KOPT-K1 (cell line): ENCODE results near the gene CXXC5.
A peak's percentile ranks its signal among the peaks of the same experiment; 100 is the strongest.
"Not testable (repeated sequence)": the region's sequence is repeated elsewhere in the genome, so short reads cannot be mapped to it uniquely, and the experiment has no call there.

Experiments used
- H3K27ac ChIP-seq: fragments of 200-600 bp; sonication (generic); 2 replicates; pipeline ENCODE4 v1.5.1; 2016; ENCODE audit warnings: antibody characterized with exemption, mild to moderate bottlenecking, low read depth, low read length; ENCODE audit not compliant: poor library complexity, severe bottlenecking
- H3K36me3 ChIP-seq: fragments of 200-600 bp; sonication (generic); 2 replicates; pipeline ENCODE4 v1.5.1; 2017; ENCODE audit warnings: antibody characterized with exemption, mild to moderate bottlenecking, low read length, moderate library complexity; ENCODE audit not compliant: insufficient read depth
- H3K9me3 ChIP-seq: fragments of 200-600 bp; sonication (generic); 2 replicates; pipeline ENCODE4 v1.5.1; 2017; ENCODE audit warnings: antibody characterized with exemption, low read length, mild to moderate bottlenecking; ENCODE audit not compliant: insufficient read depth, poor library complexity, severe bottlenecking

CXXC5 gene

GRCh38 chr5:139709582-139710318 lies 61.6 kb downstream of the CXXC5 start:
- H3K9me3 ChIP-seq: peaks cover 6% of the 10 kb centered on the region
- no peak overlapping the region for H3K27ac ChIP-seq
- H3K36me3 ChIP-seq: no peaks in the 10 kb centered on the region

- Histone ChIP-seq H3K9me3 (peaks cover 6% of the 10 kb centered on the region), H3K36me3 (no peaks in the 10 kb centered on the region), H3K27ac (no peak overlapping the region)
These were observed 62.3 kb downstream of the CXXC5 start for GRCh38 chr5:139710319-139711066.

- H3K9me3 ChIP-seq: peaks cover 6% of the 10 kb centered on the region
- no peaks in the 10 kb centered on the region for H3K36me3 ChIP-seq
- H3K27ac ChIP-seq: peak overlapping the region; percentile 3
These were observed 63.1 kb downstream of the CXXC5 start for GRCh38 chr5:139711067-139711905.

- Histone ChIP-seq H3K36me3 (no peaks in the 10 kb centered on the region), H3K9me3 (peaks cover 6% of the 10 kb centered on the region), H3K27ac (peak overlapping the region; percentile 3)
These were observed 63.7 kb downstream of the CXXC5 start for GRCh38 chr5:139711906-139712224.

- no peak overlapping the region for H3K27ac ChIP-seq
- H3K36me3 ChIP-seq: no peaks in the 10 kb centered on the region
- peaks cover 6% of the 10 kb centered on the region for H3K9me3 ChIP-seq
These were observed 64.3 kb downstream of the CXXC5 start for GRCh38 chr5:139712412-139712811.

DNA sequence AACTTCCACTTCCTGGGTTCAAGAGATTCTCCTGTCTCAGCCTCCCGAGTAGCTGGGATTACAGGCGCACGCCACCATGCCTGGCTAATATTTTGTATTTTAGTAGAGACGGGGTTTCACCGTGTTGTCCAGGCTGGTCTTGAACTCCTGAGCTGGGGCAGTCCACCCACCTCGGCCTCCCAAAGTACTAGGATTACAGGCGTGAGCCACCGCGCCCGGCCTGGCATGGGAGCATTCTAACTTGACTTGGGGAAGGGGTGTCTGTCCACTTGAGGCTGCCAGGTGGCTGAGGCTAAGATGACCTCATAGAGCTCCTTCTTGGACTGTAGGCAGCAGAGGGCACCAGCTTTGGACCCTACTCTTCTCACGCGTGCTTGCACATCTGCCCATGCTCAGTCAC lies 65.7 kb downstream of the CXXC5 start:
- not testable (repeated sequence) for H3K36me3 ChIP-seq, H3K27ac ChIP-seq
- peaks cover 16% of the 10 kb centered on the region for H3K9me3 ChIP-seq

DNA sequence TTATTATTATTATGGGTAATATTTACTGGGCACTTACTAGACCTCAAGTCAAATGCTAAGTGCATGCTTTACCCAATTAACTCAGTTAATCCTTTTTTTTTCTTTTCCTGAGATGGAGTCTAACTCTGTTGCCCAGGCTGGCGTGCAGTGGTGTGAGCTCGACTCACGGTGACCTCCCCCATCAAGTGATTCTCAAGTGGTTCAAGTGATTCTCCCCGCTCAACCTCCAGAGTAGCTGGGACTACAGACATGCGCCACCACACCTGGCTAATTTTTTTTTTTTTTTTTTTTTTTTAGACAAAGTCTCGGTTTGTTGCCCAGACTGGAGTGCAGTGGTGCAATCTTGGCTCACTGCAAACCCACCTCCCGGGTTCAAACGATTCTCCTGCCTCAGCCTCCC lies 69.1 kb downstream of the CXXC5 start:
- H3K9me3 ChIP-seq: peaks cover 22% of the 10 kb centered on the region
- no peak overlapping the region for H3K27ac ChIP-seq
- no peaks in the 10 kb centered on the region for H3K36me3 ChIP-seq

- H3K9me3 ChIP-seq: peaks cover 22% of the 10 kb centered on the region
- not testable (repeated sequence) for H3K36me3 ChIP-seq
These were observed 70.3 kb downstream of the CXXC5 start for GRCh38 chr5:139718403-139718802.

GRCh38 chr5:139719970-139720369 lies 71.8 kb downstream of the CXXC5 start:
- H3K9me3 ChIP-seq: peaks cover 22% of the 10 kb centered on the region
- not testable (repeated sequence) for H3K27ac ChIP-seq, H3K36me3 ChIP-seq

More at GRCh38 chr5:139718403-139718802, 70.3 kb downstream of the CXXC5 start:
- not testable (repeated sequence) for H3K27ac ChIP-seq

DNA sequence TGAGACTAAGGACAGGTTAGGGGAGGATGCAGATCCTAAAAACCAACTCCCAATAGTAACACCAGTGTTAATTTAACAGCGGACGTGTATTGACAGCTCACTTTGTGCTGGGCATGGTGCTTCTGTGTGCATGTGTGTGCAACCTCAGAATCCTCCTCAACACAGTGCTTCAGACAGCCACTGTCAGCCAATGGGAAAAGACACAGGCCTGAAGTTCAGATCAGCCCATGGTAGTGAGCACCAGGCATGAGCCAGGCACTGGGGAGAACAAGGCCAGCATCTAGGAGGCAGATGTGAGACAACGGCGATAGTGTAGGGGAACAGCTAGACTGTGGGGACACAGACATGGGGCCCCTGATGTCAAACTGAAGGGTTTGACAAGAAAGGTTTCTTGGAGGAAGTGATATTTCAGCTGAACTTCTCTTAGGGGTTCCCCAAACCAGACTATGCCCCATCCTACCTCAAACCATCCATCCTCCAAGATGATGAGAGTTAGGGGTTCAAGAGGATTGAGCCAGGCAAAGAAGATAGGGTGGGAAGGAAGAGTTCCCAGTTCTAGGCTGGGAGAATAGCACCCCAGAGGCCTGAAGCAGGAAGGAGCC lies 75.9 kb downstream of the CXXC5 start:
- Histone ChIP-seq H3K27ac (no peak overlapping the region), H3K36me3 (no peaks in the 10 kb centered on the region), H3K9me3 (peaks cover 12% of the 10 kb centered on the region)

GRCh38 chr5:139725073-139725830 lies 77.1 kb downstream of the CXXC5 start:
- no peak overlapping the region for H3K27ac ChIP-seq
- H3K36me3 ChIP-seq: no peaks in the 10 kb centered on the region
- H3K9me3 ChIP-seq: peaks cover 3% of the 10 kb centered on the region

- Histone ChIP-seq H3K9me3 (no peaks in the 10 kb centered on the region), H3K36me3 (no peaks in the 10 kb centered on the region), H3K27ac (no peak overlapping the region)
These were observed 78.1 kb downstream of the CXXC5 start for GRCh38 chr5:139726248-139726647.

DNA sequence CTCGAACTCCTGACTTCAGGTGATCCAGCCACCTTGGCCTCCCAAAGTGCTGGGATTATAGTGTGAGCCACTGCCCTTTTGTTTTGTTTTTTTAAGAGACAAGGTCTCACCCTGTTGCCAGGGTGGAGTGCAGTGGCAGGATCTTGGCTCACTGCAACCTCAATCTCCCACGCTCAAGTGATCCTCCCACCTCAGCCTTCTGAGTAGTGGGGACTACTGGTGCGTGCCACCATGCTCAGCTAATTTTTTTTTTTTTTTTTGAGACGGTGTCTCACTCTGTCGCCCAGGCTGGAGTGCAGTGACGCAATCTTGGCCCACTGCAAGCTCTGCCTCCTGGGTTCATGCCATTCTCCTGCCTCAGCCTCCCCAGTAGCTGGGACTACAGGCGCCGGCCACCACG lies 79.5 kb downstream of the CXXC5 start:
- H3K9me3 ChIP-seq, H3K36me3 ChIP-seq, H3K27ac ChIP-seq: not testable (repeated sequence)

DNA sequence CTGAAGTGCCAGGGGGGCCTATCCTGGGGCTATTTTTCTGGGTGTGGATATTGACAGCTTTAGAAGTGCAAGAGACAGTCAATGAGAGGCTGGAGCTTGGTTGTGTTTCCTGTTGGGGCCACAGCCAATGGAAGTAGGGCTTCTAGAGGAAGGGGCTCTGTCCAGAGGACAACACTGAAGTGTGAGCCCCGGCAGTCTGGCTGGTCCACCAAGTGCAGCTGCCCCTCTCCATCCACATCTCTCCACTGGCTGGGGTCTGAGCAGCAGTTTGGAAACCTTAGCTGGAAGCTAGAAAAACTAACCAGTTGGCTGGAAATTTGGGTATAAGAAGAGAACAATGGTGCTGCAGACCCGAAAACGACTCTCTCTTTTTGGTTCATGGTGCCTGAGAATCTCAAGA lies 83.1 kb downstream of the CXXC5 start:
- Histone ChIP-seq H3K27ac (no peak overlapping the region), H3K36me3 (no peaks in the 10 kb centered on the region), H3K9me3 (no peaks in the 10 kb centered on the region)
